NCI-H748 (cell line): Measurements from ENCODE around the gene THEM4.
A peak's percentile ranks its signal among the peaks of the same experiment; 100 is the strongest.

Experiments used
- DNase-seq: peaks from one replicate; lab custom pipeline; 2025; ENCODE audit not compliant: unreplicated experiment; lab: John Stamatoyannopoulos, UW

THEM4 gene

DNA sequence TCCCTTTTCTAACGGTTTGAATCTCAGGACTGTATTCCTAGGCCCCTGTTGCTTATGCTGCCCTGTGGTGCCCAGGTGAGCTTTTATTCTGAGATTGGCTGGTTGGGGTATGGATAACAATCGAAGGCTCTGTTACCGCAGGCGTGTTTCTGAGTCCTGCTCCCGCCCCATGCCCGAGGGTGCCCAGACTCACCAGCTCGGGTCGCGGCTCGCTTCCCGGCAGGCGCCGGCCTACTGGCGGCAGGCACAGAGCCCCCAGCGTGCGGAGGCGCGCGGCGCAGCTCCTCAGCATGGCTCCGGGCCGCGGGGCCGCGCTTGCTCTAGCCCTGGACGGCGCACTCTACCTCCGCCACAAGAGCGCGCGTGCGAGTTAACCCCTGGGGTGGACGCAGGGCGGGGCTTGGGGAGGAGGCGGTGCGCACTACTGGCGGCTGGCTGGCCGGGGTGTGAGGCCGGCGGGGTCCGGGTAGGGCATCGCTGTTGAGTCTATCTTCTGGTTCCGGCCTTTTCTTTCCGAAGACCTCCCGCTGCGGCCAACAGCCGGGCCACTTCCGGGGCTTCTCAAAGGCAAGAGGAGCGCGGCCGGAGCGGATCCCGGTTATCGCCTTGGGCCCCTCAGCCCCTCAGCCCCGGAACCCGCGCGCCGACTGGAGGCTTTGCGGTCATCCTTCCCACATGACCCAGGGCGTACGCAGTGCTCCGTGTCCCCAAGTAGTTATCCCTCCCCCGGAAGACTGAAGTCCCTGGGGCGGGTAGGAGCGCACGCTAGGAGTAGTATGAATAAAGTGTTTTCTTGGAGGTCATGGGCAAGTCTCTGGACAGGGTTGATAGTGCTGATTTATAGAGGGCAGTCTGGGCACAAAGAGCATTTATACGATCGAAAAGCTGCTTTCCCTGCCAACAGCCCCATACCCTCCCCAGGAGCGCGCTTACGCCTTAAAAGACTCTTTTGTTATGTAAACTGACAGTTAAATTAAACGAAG lies at the start of gene THEM4:
THEM4 (minus strand) TSS at position 345 of the 983 bp plus-strand sequence; CDS start at position 292, 53 bp downstream.
- DNase-seq = peak; percentile 95

DNA sequence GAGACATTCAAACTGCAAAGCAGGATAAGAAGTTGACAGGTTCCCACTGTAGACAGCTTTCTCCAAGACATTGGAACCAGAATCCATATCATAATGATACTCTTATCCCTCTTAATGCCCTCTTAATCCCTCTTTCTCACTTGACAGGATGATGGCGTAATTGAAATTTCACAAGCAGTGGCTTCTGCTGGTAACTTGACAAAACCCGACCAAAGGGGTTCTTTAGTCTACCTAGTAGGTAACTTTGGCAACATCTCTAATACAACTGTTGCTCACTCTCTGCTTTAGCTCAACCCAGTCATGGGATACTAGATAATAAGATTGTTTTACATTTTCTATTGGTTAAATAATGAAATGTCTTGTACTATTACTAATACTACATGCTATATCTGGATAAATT lies 49.6 kb upstream of the THEM4 start:
- no peak for DNase-seq

DNA sequence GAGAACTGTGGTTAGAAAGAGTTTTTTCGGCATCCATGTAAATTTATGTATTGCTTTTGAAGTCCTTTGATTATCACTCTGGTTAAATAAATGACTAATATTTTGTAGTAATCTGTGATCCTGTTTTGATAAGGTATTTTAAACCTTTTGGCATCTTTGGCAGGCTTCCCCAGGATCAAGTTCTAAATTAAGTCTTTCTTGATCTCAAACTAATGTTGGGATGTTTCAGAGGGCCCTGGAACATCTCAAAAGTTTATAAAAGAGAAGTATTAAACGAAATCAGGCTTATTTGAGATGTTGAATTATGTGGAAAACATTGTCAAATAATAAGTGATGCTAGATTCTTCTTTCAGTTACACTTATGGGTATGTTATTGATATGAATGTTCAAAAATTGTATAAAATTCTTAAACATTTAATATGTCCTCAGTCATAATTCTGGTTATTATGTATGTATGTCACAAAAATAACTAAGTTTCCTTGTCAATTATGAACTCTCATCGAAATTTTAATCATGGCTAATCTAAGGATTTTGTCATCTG lies 47.7 kb upstream of the THEM4 start:
- no peak for DNase-seq

DNA sequence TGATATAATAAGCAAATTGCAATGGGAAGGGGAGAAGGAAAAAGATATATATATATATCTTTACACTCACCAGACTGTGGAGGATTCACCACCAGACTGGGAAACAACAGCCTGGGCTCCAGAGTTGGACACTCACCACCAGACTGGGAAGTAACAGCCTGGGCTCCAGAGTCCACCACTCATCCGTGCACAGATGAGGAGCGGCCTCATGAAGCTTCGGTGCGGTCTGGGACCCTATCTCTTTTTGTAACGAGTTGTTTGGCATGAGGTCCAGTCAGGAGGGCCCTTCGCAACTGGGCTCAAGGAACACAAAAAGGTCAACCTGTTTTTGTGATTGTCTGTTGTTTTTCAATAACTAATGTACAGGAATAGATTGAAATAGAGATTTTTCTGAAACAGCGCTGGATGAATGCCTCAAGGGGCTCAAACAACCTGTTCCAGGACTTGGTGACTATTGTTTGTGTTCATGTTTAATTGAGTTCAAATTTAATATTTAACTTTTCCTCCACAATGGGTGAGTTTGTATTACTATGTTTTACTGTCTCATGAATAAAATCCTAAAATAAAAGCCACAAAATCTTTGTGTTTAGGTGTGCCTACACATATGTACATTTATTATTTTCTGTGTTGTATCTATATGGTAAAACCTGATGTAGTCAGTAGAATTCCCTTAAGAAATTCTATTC lies 44.2 kb upstream of the THEM4 start:
- no peak for DNase-seq

DNA sequence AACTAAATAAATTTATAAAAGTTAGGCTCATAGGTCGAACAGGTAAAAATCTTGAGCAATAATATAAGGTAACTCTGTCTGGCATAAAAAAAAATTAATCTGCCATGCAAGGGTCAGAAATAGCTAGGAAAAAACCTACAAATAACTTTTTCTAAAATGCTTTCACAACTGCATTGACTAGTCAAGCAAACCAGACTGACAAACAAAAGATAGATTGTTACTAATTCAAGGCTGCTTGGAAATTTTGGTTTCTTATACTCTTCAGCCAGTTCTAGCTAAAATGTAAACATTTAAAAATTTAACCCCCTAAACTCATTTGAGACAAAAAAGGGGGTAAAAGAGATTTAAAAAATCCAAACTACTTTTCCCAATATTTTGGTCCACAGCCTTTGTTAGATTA lies 43.5 kb upstream of the THEM4 start:
- no peak for DNase-seq

DNA sequence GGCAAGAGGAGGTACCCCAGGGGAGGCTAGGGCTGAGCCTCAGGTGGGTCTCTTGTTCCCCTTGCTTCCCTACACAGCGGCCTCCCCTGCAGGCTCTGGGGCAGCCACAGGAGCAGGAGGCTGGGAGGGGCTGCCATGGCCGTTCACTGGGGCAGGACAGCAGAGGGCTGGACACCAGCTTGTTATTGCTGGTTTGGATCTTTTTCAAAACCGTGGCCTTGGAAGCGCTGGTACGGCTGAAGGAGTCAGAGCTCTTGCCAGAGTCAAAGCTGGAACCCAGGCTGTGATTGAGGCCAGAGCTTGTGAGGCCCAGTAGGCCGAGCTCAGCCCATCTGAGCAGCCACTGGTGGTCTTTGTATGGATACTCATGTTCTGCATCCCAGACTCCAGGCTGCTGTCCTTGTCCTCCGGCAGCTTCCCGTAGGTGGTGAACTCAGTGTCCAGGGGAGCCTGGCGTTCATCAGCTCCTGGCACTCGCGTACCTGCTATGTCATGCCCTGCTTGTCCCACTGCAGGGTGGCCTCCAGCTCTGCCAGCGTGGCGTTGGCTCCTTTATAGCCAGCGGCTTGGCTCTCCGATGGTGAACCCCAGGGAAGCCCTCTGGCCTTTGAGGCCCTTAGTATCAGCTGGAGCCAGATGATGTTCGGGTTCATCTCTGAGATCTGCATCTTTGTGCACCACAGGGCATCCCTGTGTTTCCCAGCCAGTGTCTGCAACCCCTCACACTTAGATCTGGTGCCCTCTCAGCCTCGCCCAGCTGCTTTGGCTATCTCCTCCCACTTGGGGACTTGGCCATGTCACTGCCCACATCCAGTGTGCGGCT lies 40.3 kb upstream of the THEM4 start:
- DNase-seq = no peak

DNA sequence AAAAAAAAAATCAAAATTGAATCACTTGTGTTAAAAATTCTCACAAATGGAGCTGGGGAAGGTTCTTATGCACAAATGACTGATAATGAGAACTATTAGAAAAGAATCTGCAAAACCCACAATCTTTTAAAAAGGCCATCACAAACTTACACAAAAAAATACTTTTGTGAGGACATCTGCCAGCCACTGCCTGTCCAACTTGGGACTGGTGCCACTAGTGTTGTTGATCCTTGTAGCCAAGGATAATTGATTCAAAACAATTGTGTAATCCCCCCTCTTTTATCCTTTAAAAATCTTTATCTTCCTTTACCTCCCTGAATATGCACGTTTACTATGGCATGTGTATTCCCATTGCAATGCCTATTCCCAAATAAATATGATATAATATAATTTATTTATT lies 39.2 kb upstream of the THEM4 start:
- DNase-seq = no peak

DNA sequence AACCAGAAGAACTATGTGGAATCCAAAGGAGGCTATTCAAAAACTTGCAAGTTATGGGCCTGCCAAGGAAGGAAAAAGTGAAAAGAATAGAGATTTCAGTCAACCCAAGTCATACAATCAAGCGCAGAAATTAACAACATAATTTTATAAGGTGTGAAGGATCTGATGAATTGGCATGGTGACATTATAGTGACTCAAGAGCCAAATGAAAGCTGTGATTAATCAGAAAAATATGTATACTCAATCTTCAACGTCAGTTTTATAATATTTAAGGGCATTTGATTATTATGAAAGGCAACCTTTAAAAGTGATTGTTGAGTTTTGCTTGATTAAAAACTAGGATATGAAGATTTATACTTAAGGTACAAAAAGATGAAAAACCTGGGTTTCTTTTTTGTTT lies 37.8 kb upstream of the THEM4 start:
- DNase-seq = no peak

DNA sequence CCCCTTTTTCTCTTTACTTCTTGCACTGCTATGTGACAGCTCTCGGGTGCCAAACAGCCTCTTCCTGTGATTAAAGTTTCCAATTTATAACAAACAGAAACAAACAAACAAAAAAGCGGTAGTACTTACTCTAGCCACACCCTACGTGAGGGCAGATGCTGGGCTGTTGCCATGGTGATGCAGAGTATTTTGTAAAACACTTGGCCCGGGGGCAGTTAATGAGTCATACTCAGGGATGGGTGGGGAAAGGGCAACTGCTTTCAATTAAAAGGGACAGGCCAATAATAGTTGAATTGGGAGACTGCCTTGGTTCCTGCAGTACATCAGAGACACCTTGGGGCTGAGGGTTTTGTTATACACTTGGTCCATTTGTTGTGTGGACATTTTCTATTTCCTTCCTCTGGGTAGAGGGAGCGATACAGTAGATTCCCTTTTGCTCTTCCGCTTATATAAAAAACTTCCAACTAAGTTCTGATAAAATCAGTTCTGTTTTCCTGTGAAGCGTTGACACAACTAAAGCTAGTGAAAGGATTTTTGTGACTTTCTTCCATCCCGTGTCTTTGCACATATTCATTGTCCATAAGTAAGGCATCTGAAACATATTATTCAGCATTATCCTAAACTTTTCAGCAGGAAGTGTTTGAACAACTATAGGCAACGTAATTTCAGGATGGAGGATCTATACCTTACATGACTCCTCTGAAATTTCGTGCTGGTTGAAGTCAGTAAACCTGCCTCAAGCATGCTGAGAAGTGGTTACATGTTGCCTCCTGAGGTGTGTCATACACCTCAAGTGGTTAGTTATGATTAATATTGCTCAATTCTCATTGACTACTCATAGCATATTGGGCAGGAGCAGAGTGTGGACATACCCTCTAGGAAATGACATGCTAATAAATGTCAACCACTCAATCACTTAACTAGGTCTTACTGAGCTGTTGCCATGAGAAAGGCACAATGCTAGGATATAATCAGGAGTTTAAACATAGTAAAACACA lies 36.7 kb upstream of the THEM4 start:
- DNase-seq = peak; percentile 97

DNA sequence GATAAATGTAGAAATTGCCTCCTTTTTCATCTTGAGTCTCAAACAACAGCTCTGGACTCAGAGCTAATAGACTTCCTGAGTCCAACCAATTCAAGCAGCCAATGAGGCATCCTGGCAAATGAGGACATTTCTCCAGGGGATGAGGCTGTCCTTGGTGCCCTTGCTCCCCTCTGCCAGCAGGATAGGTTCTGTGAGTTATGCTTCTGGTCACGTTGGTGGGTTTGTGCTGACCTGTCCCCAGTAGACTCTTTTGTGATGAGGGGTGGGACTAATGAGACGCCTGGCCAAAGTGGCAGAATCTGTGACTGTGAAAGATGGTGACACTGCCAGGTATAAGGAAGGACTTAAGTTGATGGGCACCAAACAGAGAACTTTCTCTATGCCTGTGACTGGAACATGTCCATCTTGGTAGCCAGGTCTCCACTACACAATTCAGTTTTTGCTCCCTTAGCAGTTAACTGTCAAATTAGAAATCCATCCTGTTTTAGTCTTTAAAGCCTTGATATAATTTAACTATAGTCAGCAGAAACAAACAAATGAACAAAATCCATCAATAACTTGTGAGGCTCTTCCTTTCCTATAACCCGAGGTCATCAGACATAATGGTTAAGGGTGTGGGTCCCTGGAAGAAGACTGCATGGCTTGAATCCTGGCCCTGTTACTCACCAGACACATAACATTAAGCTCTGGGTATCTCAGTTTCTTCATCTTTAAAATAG lies 35.7 kb upstream of the THEM4 start:
- no peak for DNase-seq

DNA sequence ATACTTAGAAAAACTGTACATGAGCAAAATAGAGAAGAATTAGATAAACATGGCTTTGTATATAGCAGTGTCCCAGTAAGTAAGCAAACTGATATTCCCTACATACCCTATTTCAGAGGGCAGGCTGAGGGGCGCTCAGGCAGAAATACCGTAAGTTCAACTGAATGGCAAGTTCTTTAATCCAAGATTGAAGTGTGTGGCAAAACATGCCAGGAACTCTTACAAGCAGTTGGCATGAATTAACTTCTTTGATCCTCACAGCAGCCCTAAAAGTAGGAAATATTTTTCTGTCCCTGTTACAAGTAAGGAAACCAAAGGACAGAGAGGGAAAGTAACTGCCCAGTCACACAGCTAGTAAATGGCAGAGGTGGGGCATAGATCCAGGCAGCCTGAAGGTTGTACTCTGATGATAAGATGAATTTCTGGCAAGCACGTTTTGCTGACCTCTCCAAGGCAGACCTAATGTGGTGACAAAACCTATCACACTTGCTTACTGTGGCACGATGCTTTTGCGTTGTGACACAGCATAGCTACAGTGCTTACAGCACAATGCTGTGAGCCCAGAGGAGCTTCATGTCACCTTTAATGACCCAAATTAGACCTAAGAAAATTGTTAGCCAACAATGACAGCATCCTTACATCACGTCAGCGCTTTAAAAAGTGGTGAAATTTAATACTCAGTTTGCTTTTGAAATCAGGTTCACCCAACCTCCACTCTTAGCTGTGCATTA lies 35.0 kb upstream of the THEM4 start:
- DNase-seq = peak; percentile 53

DNA sequence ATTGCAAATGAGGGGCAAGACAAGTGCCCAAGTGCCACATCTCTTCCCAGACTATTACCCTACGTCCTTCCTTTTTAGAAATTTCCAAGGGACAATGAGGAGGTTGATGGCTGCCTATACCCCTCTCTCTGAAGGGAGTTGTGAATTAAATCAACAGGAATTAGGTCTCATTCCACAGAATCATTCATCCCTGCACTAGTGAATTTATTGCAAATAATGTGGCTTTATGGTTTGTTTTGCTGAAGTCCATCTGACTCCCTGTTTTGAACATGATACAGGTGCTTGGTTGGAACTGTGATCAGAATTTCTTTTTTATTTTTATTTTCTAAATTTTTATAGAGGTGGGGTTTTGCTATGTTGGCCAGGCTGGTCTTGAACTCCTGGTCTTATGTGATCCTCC lies 34.3 kb upstream of the THEM4 start:
- DNase-seq = no peak

DNA sequence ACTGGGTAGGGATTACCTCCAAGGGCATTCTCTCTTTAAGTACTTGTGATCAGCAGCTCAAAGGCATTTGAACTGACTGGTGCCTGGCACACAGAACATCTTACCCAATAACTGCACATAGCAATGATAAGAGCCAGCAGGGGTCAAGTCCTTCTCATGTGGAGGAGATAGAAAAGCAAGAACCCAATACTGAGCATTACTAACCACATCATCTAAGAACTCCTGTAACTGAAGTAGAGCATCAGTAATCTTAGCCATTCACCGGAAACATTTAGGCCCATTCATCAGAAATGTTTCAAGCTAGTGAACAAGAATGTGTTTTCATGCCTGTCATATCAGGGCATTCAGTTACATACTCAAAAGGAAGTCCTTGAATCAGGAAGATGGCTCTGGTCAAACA lies 33.6 kb upstream of the THEM4 start:
- no peak for DNase-seq

DNA sequence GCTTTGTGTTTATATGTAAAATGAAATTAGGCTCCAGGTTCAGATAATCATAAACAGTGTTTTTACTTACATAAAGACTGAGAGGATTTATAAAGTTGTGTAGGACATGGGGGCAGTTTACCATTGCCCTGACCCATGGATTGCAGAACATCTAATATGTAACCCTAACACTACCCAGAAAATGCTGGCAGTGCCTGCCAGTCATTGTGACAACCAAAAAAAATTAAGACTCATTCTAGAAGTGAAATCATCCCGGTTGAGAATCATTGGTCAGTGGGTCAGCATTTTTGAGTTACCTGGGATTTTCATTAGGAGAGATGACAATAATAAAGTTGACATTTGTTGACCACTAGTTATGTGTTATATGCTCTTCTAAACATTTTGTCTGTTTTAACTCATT lies 31.2 kb upstream of the THEM4 start:
- no peak for DNase-seq

DNA sequence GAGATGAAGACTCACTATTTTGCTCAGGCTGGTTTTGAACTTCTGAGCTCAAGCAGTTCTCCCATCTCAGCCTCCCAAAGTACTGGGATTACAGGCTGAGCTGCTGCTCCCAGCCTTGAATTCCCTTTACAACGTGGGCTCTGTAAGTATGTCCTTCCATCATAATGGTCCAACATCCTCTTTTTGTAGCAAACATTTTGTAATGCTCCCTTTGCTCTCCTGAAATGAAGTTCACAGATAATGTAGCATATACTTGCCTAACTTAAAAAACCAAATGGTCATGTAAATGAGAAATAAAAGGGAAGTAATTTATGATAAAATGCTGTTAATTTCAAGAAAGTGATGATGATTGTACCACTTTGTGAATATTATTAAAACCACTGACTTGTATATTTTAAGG lies 30.5 kb upstream of the THEM4 start:
- no peak for DNase-seq

DNA sequence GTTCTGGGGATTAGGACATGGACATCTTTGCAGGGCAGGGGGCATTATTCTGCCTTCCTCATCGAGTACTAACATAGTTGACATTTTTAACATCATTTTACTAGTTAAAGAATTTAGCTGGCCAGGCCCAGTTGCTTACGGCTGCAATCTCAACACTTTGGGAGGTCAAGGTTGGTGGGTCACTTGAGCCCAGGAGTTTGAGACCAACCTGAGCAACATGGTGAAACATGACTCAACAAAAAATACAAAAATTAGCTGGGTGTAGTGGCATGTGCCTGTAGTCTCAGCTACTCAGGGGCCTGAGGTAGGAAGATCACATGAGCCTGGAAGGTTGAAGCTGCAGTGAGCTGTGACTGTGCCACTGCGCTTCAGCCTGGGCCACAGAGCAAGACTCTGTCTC lies 29.8 kb upstream of the THEM4 start:
- DNase-seq = no peak

DNA sequence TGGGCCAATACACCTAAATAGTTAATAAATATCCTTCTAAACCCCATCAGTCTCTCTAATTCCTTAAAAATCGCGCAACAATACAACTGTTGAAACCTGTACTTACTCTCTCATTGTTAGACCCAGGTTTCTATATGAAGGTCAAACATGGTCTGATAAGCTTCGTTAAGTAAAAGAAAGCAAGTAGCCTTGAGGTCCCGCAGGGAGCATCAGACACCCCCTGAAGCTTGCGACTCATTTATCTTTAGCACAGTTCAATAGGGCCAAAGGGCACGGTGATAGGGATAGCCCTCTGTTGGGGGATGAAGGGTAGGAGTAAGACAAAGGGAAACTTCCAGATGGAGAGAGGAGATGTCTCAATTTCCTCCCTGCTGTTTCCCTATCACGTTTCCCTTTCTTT lies 27.3 kb upstream of the THEM4 start:
- DNase-seq = no peak

DNA sequence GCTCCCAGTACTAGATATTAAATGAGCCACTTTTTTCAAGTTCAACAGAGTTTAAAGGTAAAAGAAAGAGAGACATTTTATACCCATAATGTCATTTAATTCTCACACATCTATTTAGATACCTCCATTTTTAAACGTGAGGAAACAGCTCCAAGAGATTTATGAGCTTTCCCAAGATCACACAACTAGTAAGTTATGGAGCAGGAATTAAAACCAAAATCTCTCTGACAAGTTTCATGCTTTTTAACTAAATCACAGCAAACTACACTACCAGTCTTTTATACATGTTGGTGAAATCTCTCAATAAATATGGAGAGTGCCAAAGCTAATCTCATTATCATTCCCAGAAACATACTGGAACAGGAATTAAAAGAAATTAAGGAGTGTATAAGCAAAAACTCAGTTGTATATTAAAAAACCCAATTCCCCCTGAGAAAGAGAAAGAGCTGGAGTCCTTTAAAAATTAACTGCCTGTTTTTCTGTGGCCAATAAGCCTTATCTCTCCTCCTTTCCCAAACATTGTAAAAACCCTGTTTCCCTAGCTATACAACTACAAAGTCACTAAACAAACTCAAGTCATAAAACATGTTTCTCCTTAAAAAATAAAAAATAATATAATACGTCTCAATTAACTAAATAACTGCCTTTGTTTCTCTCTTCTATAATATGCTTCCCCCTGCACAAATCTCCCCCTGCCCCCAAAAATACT lies 26.7 kb upstream of the THEM4 start:
- DNase-seq = no peak
